Measurements from ENCODE around the gene CPT2. TPM values are rescaled to one million over a fixed set of nuclear protein-coding genes. Genes with fewer than 3 reads are reported as not detected.
A peak's percentile ranks its signal among the peaks of the same experiment; 100 is the strongest.
"Not testable (repeated sequence)": the region's sequence is repeated elsewhere in the genome, so short reads cannot be mapped to it uniquely, and the experiment has no call there.

Gene CPT2
- total RNA-seq, 1 donor from 2014 or later: 26.8 TPM

- TF ChIP-seq, protein P1, sequence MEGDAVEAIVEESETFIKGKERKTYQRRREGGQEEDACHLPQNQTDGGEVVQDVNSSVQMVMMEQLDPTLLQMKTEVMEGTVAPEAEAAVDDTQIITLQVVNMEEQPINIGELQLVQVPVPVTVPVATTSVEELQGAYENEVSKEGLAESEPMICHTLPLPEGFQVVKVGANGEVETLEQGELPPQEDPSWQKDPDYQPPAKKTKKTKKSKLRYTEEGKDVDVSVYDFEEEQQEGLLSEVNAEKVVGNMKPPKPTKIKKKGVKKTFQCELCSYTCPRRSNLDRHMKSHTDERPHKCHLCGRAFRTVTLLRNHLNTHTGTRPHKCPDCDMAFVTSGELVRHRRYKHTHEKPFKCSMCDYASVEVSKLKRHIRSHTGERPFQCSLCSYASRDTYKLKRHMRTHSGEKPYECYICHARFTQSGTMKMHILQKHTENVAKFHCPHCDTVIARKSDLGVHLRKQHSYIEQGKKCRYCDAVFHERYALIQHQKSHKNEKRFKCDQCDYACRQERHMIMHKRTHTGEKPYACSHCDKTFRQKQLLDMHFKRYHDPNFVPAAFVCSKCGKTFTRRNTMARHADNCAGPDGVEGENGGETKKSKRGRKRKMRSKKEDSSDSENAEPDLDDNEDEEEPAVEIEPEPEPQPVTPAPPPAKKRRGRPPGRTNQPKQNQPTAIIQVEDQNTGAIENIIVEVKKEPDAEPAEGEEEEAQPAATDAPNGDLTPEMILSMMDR (conservative IDR thresholded peaks at IDR 0.05): no peak
- Mint-ChIP-seq H3K4me3 (no peak overlapping the region), H3K27ac (no peak overlapping the region), H3K36me3 (no peaks in the 10 kb centered on the region), H3K4me1 (ENCODE audit: unreplicated experiment) (no peaks in the 10 kb centered on the region), H3K27me3 (peaks cover 5% of the 10 kb centered on the region), H3K9me3 (no peaks in the 10 kb centered on the region)
- no peak for DNase-seq (ENCODE audit: extremely low spot score, unreplicated experiment)
Observed at GRCh38 chr1:53182716-53183094, 13.9 kb upstream of the CPT2 start.

- no peak overlapping the region for H3K27ac Mint-ChIP-seq
- DNase-seq (ENCODE audit: extremely low spot score, unreplicated experiment): no peak
- no peaks in the 10 kb centered on the region for H3K4me1 Mint-ChIP-seq (ENCODE audit: unreplicated experiment)
Observed at GRCh38 chr1:53183095-53183990, 13.3 kb upstream of the CPT2 start.

DNA sequence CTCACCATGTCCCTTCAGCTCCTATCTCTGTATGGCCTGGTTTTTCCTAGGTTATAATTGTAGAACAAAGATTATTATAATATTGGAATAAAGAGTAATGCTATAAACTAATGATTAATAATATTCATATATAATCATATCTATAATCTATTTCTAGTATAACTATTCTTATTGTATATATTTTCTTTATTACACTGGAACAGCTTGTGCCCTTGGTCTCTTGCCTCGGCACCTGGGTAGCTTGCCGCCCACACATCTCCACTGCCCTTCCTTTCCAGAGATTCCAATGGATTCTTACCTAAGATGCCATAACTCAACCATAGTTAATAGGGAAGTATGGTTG lies 10.7 kb upstream of the CPT2 start:
- not testable (repeated sequence) for DNase-seq (ENCODE audit: extremely low spot score, unreplicated experiment); H3K36me3 Mint-ChIP-seq; H3K4me1 Mint-ChIP-seq (ENCODE audit: unreplicated experiment); H3K4me3 Mint-ChIP-seq; H3K9me3 Mint-ChIP-seq; H3K27ac Mint-ChIP-seq; H3K27me3 Mint-ChIP-seq
- TF ChIP-seq, protein P1 (conservative IDR thresholded peaks at IDR 0.05): peak; percentile 53

More at GRCh38 chr1:53183095-53183990, 13.3 kb upstream of the CPT2 start:
- Mint-ChIP-seq H3K4me3 (no peak overlapping the region), H3K9me3 (no peaks in the 10 kb centered on the region), H3K36me3 (no peaks in the 10 kb centered on the region), H3K27me3 (peaks cover 5% of the 10 kb centered on the region)
- TF ChIP-seq, protein P1 (conservative IDR thresholded peaks at IDR 0.05): no peak

GRCh38 chr1:53186533-53186932 lies 10.1 kb upstream of the CPT2 start:
- DNase-seq (ENCODE audit: extremely low spot score, unreplicated experiment): no peak
- TF ChIP-seq, protein P1 (conservative IDR thresholded peaks at IDR 0.05): no peak
- H3K4me1 Mint-ChIP-seq (ENCODE audit: unreplicated experiment): peaks cover 6% of the 10 kb centered on the region
- H3K36me3 Mint-ChIP-seq: no peaks in the 10 kb centered on the region
- no peaks in the 10 kb centered on the region for H3K9me3 Mint-ChIP-seq
- peaks cover 5% of the 10 kb centered on the region for H3K27me3 Mint-ChIP-seq
- H3K27ac Mint-ChIP-seq: no peak overlapping the region
- H3K4me3 Mint-ChIP-seq: no peak overlapping the region

GRCh38 chr1:53187401-53187800 lies 9.2 kb upstream of the CPT2 start:
- no peak for DNase-seq (ENCODE audit: extremely low spot score, unreplicated experiment)
- Mint-ChIP-seq H3K36me3 (no peaks in the 10 kb centered on the region), H3K27ac (no peak overlapping the region), H3K9me3 (no peaks in the 10 kb centered on the region), H3K4me3 (no peak overlapping the region), H3K4me1 (ENCODE audit: unreplicated experiment) (peaks cover 6% of the 10 kb centered on the region), H3K27me3 (peaks cover 5% of the 10 kb centered on the region)
- TF ChIP-seq, protein P1 (conservative IDR thresholded peaks at IDR 0.05): no peak
